ENCODE results near the gene DUSP1. TPM values are rescaled to one million over a fixed set of nuclear protein-coding genes. Genes with fewer than 3 reads are reported as not detected.

Gene DUSP1
- polyA plus RNA-seq, 1 donor (not counting 4 experiments of a cell fraction or from before 2014, with no cell fraction given): 174 TPM

DNA sequence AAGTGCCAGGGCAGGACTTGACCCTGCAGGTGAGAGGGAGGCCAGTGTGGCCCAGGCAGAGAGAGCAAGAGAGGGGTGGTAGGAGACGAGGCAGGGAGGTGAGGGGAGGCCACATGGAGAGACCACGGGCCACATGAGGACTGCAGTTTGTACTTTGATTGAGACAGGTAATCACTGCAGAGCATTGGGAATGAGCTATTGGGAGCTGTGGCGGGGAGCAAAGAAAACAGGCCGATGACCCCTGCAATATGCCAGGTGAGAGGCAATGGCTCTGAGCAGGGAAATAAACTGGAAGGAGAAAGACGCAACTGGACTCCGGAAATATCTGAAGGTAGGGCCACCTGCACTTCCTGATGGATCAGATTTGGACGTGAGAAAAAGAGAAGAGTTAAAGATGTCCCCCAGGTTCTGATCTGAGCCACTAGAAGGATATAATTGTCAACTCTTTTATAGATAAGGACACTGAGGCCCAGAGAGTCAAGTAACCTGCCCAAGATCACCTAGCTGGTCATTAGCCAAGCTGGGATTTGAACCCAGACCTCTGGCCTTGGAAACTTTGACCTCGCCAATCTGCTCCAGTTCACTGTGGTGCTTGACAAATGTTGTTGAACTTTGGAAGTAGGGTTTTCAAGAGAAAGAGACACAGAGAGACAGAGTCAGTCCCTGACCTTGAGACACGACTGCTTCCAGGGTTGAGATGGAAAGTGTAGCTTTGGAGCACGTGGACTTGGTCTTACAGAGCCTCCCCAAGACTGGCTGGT is 42.3 kb downstream of the DUSP1 start:
- Histone ChIP-seq H3K4me1 (ENCODE audit: control insufficient read depth, extremely low read depth, insufficient read depth, low read length) (peaks cover 26% of the 10 kb centered on the region), H4K20me1 (ENCODE audit: control insufficient read depth, extremely low read depth, insufficient read depth, low read length) (no peaks in the 10 kb centered on the region), H3K36me3 (ENCODE audit: control insufficient read depth in 2 of 2, extremely low read depth in 1 of 2, insufficient read depth in 2 of 2, low read length in 2 of 2) (no peaks in the 10 kb centered on the region), H3K79me2 (ENCODE audit: control insufficient read depth, insufficient read depth, low read length) (no peaks in the 10 kb centered on the region), H3K27ac (ENCODE audit: control insufficient read depth, insufficient read depth, low read length) (no peak overlapping the region), H3K27me3 (ENCODE audit: control insufficient read depth, extremely low read depth, insufficient read depth, low read length) (no peaks in the 10 kb centered on the region), H3K9me3 (ENCODE audit: control insufficient read depth, low read depth, low read length) (no peaks in the 10 kb centered on the region), H3K4me2 (ENCODE audit: control insufficient read depth, extremely low read depth, insufficient read depth, low read depth, low read length) (no peak overlapping the region), H3K4me3 (ENCODE audit: control insufficient read depth in 2 of 3, extremely low read depth in 1 of 3, insufficient read depth in 2 of 3, low read depth in 1 of 3, low read length in 3 of 3) (no peak overlapping the region), H3K9me1 (ENCODE audit: control insufficient read depth, extremely low read depth, insufficient read depth, low read length) (no peaks in the 10 kb centered on the region), H2AFZ (ENCODE audit: control insufficient read depth, low read length) (no peak overlapping the region), H3K9ac (ENCODE audit: control insufficient read depth, extremely low read depth, insufficient read depth, low read length) (no peak overlapping the region)
- dilution Hi-C loops (cut with MboI; ENCODE audit: extremely low pct_ligation_motif_present, low sequenced_read_pairs): no loop called here
- FAIRE-seq (no peak), DNase-seq (ENCODE audit: low read depth, low spot score) (no peak)
- no peak for TF ChIP-seq EZH2 (IDR thresholded peaks at IDR 0.05; ENCODE audit: low read length)
- TF ChIP-seq, protein P1, sequence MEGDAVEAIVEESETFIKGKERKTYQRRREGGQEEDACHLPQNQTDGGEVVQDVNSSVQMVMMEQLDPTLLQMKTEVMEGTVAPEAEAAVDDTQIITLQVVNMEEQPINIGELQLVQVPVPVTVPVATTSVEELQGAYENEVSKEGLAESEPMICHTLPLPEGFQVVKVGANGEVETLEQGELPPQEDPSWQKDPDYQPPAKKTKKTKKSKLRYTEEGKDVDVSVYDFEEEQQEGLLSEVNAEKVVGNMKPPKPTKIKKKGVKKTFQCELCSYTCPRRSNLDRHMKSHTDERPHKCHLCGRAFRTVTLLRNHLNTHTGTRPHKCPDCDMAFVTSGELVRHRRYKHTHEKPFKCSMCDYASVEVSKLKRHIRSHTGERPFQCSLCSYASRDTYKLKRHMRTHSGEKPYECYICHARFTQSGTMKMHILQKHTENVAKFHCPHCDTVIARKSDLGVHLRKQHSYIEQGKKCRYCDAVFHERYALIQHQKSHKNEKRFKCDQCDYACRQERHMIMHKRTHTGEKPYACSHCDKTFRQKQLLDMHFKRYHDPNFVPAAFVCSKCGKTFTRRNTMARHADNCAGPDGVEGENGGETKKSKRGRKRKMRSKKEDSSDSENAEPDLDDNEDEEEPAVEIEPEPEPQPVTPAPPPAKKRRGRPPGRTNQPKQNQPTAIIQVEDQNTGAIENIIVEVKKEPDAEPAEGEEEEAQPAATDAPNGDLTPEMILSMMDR (optimal IDR thresholded peaks at IDR 0.05 in 1 of 3, IDR thresholded peaks at IDR 0.05 in 1 of 3, conservative IDR thresholded peaks at IDR 0.05 in 1 of 3; ENCODE audit: extremely low read depth in 1 of 3, insufficient read depth in 2 of 3, low read length in 3 of 3): no peak

DNA sequence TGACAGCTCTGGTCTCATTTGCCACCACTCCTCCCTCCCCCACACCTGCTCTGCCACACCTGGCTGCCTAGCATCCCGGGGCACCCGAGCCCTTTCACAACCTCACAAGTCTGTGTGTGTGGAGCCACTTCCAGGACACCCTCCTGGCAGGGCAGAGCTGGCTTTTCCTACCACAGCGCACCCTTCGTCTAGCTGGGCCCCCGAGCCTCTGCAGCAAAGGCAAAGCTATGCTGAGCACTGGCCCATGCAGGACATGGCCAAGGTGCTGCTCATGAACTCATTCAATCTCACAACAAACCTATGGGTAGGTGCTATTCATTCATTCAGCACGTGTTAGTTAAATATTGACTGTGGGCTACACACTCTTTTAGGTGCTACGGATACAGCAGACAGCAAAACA is 43.4 kb downstream of the DUSP1 start:
- no peaks in the 10 kb centered on the region for H4K20me1 ChIP-seq (ENCODE audit: control insufficient read depth, extremely low read depth, insufficient read depth, low read length)
- H3K9me3 ChIP-seq (ENCODE audit: control insufficient read depth, low read depth, low read length): no peaks in the 10 kb centered on the region
- H2AFZ ChIP-seq (ENCODE audit: control insufficient read depth, low read length): no peak overlapping the region
- DNase-seq (ENCODE audit: low read depth, low spot score) (no peak), FAIRE-seq (no peak)
- no peaks in the 10 kb centered on the region for H3K79me2 ChIP-seq (ENCODE audit: control insufficient read depth, insufficient read depth, low read length)
- no peak overlapping the region for H3K4me3 ChIP-seq (ENCODE audit: control insufficient read depth in 2 of 3, extremely low read depth in 1 of 3, insufficient read depth in 2 of 3, low read depth in 1 of 3, low read length in 3 of 3)
- H3K9me1 ChIP-seq (ENCODE audit: control insufficient read depth, extremely low read depth, insufficient read depth, low read length): no peaks in the 10 kb centered on the region
- H3K4me2 ChIP-seq (ENCODE audit: control insufficient read depth, extremely low read depth, insufficient read depth, low read depth, low read length): no peak overlapping the region
- peaks cover 15% of the 10 kb centered on the region for H3K4me1 ChIP-seq (ENCODE audit: control insufficient read depth, extremely low read depth, insufficient read depth, low read length)
- no peaks in the 10 kb centered on the region for H3K36me3 ChIP-seq (ENCODE audit: control insufficient read depth in 2 of 2, extremely low read depth in 1 of 2, insufficient read depth in 2 of 2, low read length in 2 of 2)
- peaks cover 5% of the 10 kb centered on the region for H3K27me3 ChIP-seq (ENCODE audit: control insufficient read depth, extremely low read depth, insufficient read depth, low read length)
- TF ChIP-seq, protein P1 (optimal IDR thresholded peaks at IDR 0.05 in 1 of 3, IDR thresholded peaks at IDR 0.05 in 1 of 3, conservative IDR thresholded peaks at IDR 0.05 in 1 of 3; ENCODE audit: extremely low read depth in 1 of 3, insufficient read depth in 2 of 3, low read length in 3 of 3): no peak
- TF ChIP-seq EZH2 (IDR thresholded peaks at IDR 0.05; ENCODE audit: low read length): no peak
- no peak overlapping the region for H3K27ac ChIP-seq (ENCODE audit: control insufficient read depth, insufficient read depth, low read length)
- dilution Hi-C loops (cut with MboI; ENCODE audit: extremely low pct_ligation_motif_present, low sequenced_read_pairs): no loop called here
- H3K9ac ChIP-seq (ENCODE audit: control insufficient read depth, extremely low read depth, insufficient read depth, low read length): no peak overlapping the region
